Heart left ventricle (tissue), 13 donors: ENCODE results near the gene IL1RAPL1.

ENCODE experiments used
- CTCF ChIP-seq, 12 donors: fragments of 200-600 bp; sonication (generic) in 4 of 12; IDR thresholded peaks; one replicate each; pipeline versions ENCODE4 v1.5.0 to v1.8.0; 2018 to 2022; ENCODE audit warnings: antibody characterized with exemption in 12 of 12, mild to moderate bottlenecking in 5 of 12
- POLR2A ChIP-seq, 2 donors: fragments of 450-650 bp; IDR thresholded peaks; one replicate each; pipeline ENCODE4 v1.6.1; 2017; ENCODE audit warnings: antibody characterized with exemption in 2 of 2, mild to moderate bottlenecking in 2 of 2, moderate library complexity in 2 of 2
- donor health status: ischemic (EF 13 %, LVEDD 7.1; RV severe dilation, severe dysfunction).
- donor health status: DM: no; HTN: yes; CAD: no.
- donor health status: DM: no; HTN: no; CAD: no.
- donor health status: ischemic (EF 25% LVEDD 6.9; RV normal size, moderate dysfunction).
- donor health status: ischemic (EF 25% LVEDD 5.7; RV mildly dilated, moderate dysfunction).
- donor health status: ischemic (EF 35%, LVEDD 5.7; RV mildly dilated, moderate dysfunction).
- donor health status: nonischemic (EF 11% LVEDD 7.7; RV severe dilation, severe dysfunction).
- donor health status: DM: yes; HTN: yes; CAD: no.
- donor health status: PGD.
- donor health status: ischemic (EF 29% LVEDD 5.4; RV normal size, mild dysfunction).
- donor health status: nonischemic (EF 23%, LVEDD 6.1; RV moderate dilation, normal function).

DNA sequence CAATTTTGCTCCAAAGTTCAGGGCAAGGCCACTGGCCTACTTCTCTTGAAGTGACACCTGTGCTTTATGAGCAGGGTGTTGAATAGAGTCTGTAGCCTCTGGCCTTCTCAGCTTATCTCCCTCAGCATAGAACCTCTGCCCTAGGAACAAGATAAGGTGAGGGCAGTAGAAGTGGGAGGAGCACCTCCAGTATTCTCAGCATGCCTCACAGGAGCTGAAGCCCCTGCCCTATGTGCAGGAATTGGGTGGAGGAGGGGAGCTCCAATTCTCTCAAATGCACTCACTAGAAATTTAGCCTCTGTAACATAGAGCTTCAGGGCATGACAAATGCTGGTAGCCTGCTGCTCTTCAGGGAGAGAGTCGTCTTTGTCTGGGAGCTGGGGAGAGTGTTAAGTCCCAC lies 479.3 kb downstream of the IL1RAPL1 start:
- TF ChIP-seq CTCF (IDR thresholded peaks at IDR 0.05) (no peak), POLR2A (IDR thresholded peaks at IDR 0.05) (no peak)
